HCT116 (cell line): ENCODE data around the gene SLC30A3. TPM values are rescaled to one million over a fixed set of nuclear protein-coding genes. Genes with fewer than 3 reads are reported as not detected.

Experiments
- ATAC-seq: fragments of 200-7000 bp; cut with Tn5 transposase; 2 replicates; pipeline ENCODE4 v1.9.1; 2020; ENCODE audit warnings: mild to moderate bottlenecking, moderate library complexity
- BruUV-seq: library from RNA; stranded (reverse); fragments of 400-500 nt; replicated peaks from 2 replicates; lab custom pipeline; 2021; lab: Mats Ljungman, UMichigan
- CTCF ChIA-PET: fragments of 300-600 bp; sonication (Branson Sonifier 250); formaldehyde crosslinking; loops from one replicate; lab custom pipeline; 2021; ENCODE audit warnings: antibody characterized with exemption; lab: Charles Lee
- POLR2A ChIA-PET: fragments of 300-600, 350-600 bp; sonication (Branson Sonifier 250); formaldehyde crosslinking; loops from one replicate; lab custom pipeline; 2021; ENCODE audit warnings: antibody characterized with exemption; lab: Charles Lee
- RAD21 ChIA-PET, 2 experiments: fragments of 300-600 bp; sonication (Branson Sonifier 250); formaldehyde crosslinking; loops; one replicate each; lab custom pipeline; 2023; ENCODE audit warnings: low total read pairs in 2 of 2; ENCODE audit not compliant: uncharacterized antibody in 2 of 2, unreplicated experiment in 2 of 2, low non-redundant PET in 1 of 2; lab: Charles Lee
- DNase-seq: peaks from one replicate; pipeline ENCODE4 v3.0.0-alpha.2; 2010; ENCODE audit warnings: low read depth, low spot score
- H2AFZ ChIP-seq: fragments of 200-600 bp; shearing (Covaris generic), sonication (generic); 2 replicates; pipeline ENCODE4 v1.6.1; 2017; ENCODE audit warnings: low read depth, mixed run types, mixed read lengths, antibody characterized with exemption, low read length; ENCODE audit not compliant: poor library complexity, severe bottlenecking
- H3K27ac ChIP-seq: 2 replicates; pipeline ENCODE4 v1.5.1; 2012; ENCODE audit warnings: low read depth, low read length
- H3K27me3 ChIP-seq: fragments of 200-600 bp; sonication (generic); 2 replicates; pipeline ENCODE4 v1.6.1; 2016; ENCODE audit warnings: mixed run types, low read length, mixed read lengths; ENCODE audit not compliant: insufficient read depth
- H3K36me3 ChIP-seq, 2 experiments: fragments of 200-500 bp in 1 of 2; fragments of 200-600 bp in 1 of 2; sonication (Bioruptor generic) in 1 of 2; sonication (generic) in 1 of 2; 2 replicates each; pipeline versions ENCODE4 v1.5.1 to v1.6.1; 2014 to 2016; ENCODE audit warnings: low read length in 2 of 2, inconsistent platforms in 1 of 2, mixed read lengths in 1 of 2, mixed run types in 1 of 2; ENCODE audit not compliant: insufficient read depth in 2 of 2, control insufficient read depth in 1 of 2
- H3K4me1 ChIP-seq, 2 experiments: fragments of 200-600 bp in 1 of 2; sonication (generic) in 1 of 2; 2 replicates each; pipeline versions ENCODE4 v1.5.1 to v1.6.1; 2012 to 2017; ENCODE audit warnings: low read length in 2 of 2, inconsistent platforms in 1 of 2, mild to moderate bottlenecking in 1 of 2, mixed read lengths in 1 of 2, mixed run types in 1 of 2, moderate library complexity in 1 of 2; ENCODE audit not compliant: insufficient read depth in 2 of 2, control insufficient read depth in 1 of 2
- H3K4me2 ChIP-seq: fragments of 200-600 bp; sonication (generic); 2 replicates; pipeline ENCODE4 v1.6.1; 2017; ENCODE audit warnings: mixed run types, low read length, mixed read lengths
- H3K4me3 ChIP-seq, 2 experiments: fragments of 200-600 bp in 1 of 2; sonication (generic) in 1 of 2; replicated peaks in 1 of 2; 2 replicates each; pipeline ENCODE4 v1.5.1; 2011 to 2016; ENCODE audit warnings: low read length in 2 of 2, control low read depth in 1 of 2, low read depth in 1 of 2, mild to moderate bottlenecking in 1 of 2, mixed read lengths in 1 of 2, mixed run types in 1 of 2
- H3K79me2 ChIP-seq: fragments of 200-600 bp; sonication (generic); 2 replicates; pipeline ENCODE4 v1.6.1; 2017; ENCODE audit warnings: mild to moderate bottlenecking, mixed run types, low read length, moderate library complexity, mixed read lengths; ENCODE audit not compliant: insufficient read depth
- H3K9ac ChIP-seq: fragments of 200-600 bp; sonication (generic); 2 replicates; pipeline ENCODE4 v1.6.1; 2016; ENCODE audit warnings: low read length, mixed read lengths
- H3K9me2 ChIP-seq: fragments of 200-600 bp; sonication (generic), shearing (Covaris generic); 2 replicates; pipeline ENCODE4 v1.6.1; 2017; ENCODE audit warnings: mixed run types, mild to moderate bottlenecking, moderate library complexity; ENCODE audit not compliant: insufficient read depth
- H3K9me3 ChIP-seq, 2 experiments: fragments of 200-500 bp in 1 of 2; fragments of 200-600 bp in 1 of 2; sonication (Bioruptor generic) in 1 of 2; sonication (generic) in 1 of 2; 2 replicates each; pipeline ENCODE4 v1.6.1; 2014 to 2017; ENCODE audit warnings: low read length in 2 of 2, mixed read lengths in 2 of 2, inconsistent platforms in 1 of 2, low read depth in 1 of 2, mild to moderate bottlenecking in 1 of 2, mixed run types in 1 of 2, moderate library complexity in 1 of 2; ENCODE audit not compliant: control insufficient read depth in 1 of 2, insufficient read depth in 1 of 2
- H4K20me1 ChIP-seq: fragments of 200-600 bp; sonication (generic), shearing (Covaris generic); 2 replicates; pipeline ENCODE4 v1.6.1; 2017; ENCODE audit warnings: mixed run types, mild to moderate bottlenecking, moderate library complexity; ENCODE audit not compliant: insufficient read depth
- CBX3 ChIP-seq: IDR thresholded peaks from 2 replicates; pipeline ENCODE4 v1.6.1; 2012; ENCODE audit warnings: low read depth
- EGR1 ChIP-seq: IDR thresholded peaks from 2 replicates; pipeline ENCODE4 v1.6.1; 2012; ENCODE audit warnings: low read depth
- FOSL1 ChIP-seq: IDR thresholded peaks from 2 replicates; pipeline ENCODE4 v1.6.1; 2012; ENCODE audit warnings: low read depth
- SP1 ChIP-seq: IDR thresholded peaks from 2 replicates; pipeline ENCODE4 v1.6.1; 2012; ENCODE audit warnings: low read depth
- YY1 ChIP-seq: IDR thresholded peaks from 2 replicates; pipeline ENCODE4 v1.6.1; 2011; ENCODE audit warnings: low read length, low read depth, moderate library complexity, mild to moderate bottlenecking; ENCODE audit not compliant: insufficient replicate concordance; ENCODE audit errors: extremely low read depth
- ZFX ChIP-seq: fragments of 450-650 bp; IDR thresholded peaks from 2 replicates; pipeline ENCODE4 v1.6.1; 2017
- intact Hi-C: fragments of 100-400 bp; cut with micrococcal nuclease; formaldehyde crosslinking; loops from 2 replicates; pipeline ENCODE4 v1.10.0; 2022
- total RNA-seq: library from RNA; stranded (reverse); gene quantifications from one replicate; pipeline ENCODE4 v1.2.1, GENCODE V29; 2021; ENCODE audit not compliant: unreplicated experiment
- TF ChIP-seq, protein P1 (sequence below): IDR thresholded peaks from 2 replicates; pipeline ENCODE4 v1.6.1; 2012; ENCODE audit warnings: low read depth
- TF ChIP-seq, protein P2 (sequence below): IDR thresholded peaks from 2 replicates; pipeline ENCODE4 v1.6.1; 2012

SLC30A3 gene
- total RNA-seq, 1 experiment from 2014 or later = 20.5 TPM

DNA sequence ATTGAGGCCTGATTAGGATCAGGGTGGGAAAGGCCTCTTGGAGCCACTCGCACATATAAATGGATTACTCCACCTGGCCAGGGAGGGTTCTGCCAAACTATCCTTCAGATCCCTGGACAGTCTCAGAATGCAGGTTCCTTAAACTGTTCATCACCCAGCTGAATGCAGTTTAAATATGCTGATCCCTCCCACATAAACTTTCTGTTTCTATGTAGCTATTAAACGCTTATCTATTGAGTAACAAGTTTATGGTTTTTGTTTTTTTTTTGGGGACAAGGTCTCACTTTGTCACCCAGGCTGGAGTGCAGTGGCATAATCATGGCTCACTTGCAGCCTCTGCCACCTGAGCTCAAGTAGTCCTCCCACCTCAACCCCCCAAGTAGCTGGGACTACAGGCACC is 43.8 kb downstream of the SLC30A3 start (continued):
- TF ChIP-seq, protein P1, sequence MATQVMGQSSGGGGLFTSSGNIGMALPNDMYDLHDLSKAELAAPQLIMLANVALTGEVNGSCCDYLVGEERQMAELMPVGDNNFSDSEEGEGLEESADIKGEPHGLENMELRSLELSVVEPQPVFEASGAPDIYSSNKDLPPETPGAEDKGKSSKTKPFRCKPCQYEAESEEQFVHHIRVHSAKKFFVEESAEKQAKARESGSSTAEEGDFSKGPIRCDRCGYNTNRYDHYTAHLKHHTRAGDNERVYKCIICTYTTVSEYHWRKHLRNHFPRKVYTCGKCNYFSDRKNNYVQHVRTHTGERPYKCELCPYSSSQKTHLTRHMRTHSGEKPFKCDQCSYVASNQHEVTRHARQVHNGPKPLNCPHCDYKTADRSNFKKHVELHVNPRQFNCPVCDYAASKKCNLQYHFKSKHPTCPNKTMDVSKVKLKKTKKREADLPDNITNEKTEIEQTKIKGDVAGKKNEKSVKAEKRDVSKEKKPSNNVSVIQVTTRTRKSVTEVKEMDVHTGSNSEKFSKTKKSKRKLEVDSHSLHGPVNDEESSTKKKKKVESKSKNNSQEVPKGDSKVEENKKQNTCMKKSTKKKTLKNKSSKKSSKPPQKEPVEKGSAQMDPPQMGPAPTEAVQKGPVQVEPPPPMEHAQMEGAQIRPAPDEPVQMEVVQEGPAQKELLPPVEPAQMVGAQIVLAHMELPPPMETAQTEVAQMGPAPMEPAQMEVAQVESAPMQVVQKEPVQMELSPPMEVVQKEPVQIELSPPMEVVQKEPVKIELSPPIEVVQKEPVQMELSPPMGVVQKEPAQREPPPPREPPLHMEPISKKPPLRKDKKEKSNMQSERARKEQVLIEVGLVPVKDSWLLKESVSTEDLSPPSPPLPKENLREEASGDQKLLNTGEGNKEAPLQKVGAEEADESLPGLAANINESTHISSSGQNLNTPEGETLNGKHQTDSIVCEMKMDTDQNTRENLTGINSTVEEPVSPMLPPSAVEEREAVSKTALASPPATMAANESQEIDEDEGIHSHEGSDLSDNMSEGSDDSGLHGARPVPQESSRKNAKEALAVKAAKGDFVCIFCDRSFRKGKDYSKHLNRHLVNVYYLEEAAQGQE = no peak
- TF ChIP-seq SP1 = no peak
- TF ChIP-seq, protein P2, sequence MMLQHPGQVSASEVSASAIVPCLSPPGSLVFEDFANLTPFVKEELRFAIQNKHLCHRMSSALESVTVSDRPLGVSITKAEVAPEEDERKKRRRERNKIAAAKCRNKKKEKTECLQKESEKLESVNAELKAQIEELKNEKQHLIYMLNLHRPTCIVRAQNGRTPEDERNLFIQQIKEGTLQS = no peak

DNA sequence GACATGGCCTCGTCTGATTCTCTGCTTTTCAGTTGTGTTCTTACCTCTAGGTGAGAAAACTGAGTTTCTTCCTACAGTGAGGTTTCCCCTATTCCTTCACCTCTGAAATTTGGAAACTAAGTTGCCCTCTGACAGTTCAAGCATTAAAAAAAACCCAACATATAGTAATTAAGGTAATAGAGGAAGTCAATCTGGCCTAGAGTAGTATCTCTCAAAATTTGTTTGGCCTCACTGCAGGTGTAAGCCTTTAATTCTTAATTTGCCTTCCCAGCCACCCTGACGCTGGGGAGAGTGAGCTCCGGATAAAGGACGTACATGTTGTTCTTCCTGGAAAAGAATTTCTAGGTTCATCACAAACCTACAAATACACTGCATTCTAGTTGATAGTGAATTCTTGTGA is 44.2 kb downstream of the SLC30A3 start:
- no TSS peak for BruUV-seq

More for the DNA sequence above, 44.2 kb downstream of the SLC30A3 start:
- Histone ChIP-seq H2AFZ (no peak overlapping the region), H4K20me1 (no peaks in the 10 kb centered on the region), H3K4me2 (peak overlapping the region; percentile 93), H3K36me3 (peaks cover 19 to 46% of the 10 kb centered on the region in 2 experiments), H3K79me2 (peaks cover 61% of the 10 kb centered on the region), H3K27ac (peak overlapping the region; percentile 82; the same call in 1 of the 2 replicates), H3K4me1 (peaks cover 3 to 21% of the 10 kb centered on the region in 2 experiments; a peak in 3 of 4 replicates), H3K9me3 (no peaks in the 10 kb centered on the region), H3K27me3 (no peaks in the 10 kb centered on the region), H3K9ac (peak overlapping the region; percentile 89), H3K4me3 (peak overlapping the region; percentile 78 to 91), H3K9me2 (no peaks in the 10 kb centered on the region)
- CTCF ChIA-PET = no interaction called here
- intact Hi-C loops = loop anchor here (5.0 kb wide), 1 partner anchor 121 kb away; no protein-coding TSS in a partner anchor
- DNase-seq (no peak), ATAC-seq (no peak)
- TF ChIP-seq FOSL1 = no peak
- TF ChIP-seq YY1 = no peak
- no peak for TF ChIP-seq ZFX
- TF ChIP-seq CBX3 = no peak
- TF ChIP-seq EGR1 = 0 out of 2 replicates have a peak, but pooled peaks have one; percentile 9
- RAD21 ChIA-PET = no interaction called here
- POLR2A ChIA-PET = no interaction called here
